Suprapubic skin (tissue), 4 donors: Measurements from ENCODE around the gene NUP153. TPM values are rescaled to one million over a fixed set of nuclear protein-coding genes. Genes with fewer than 3 reads are reported as not detected.

Experiments
- DNase-seq, 2 donors: peaks; one replicate each; pipeline ENCODE4 v3.0.0-alpha.2; 2019; ENCODE audit warnings: low spot score in 2 of 2
- H3K27ac ChIP-seq: fragments of 200-600 bp; sonication (generic); one replicate; pipeline ENCODE4 v1.5.1; 2019
- H3K27me3 ChIP-seq: fragments of 200-600 bp; sonication (generic); one replicate; pipeline ENCODE4 v1.5.1; 2019
- H3K36me3 ChIP-seq: fragments of 200-600 bp; sonication (generic); one replicate; pipeline ENCODE4 v1.5.1; 2019
- H3K4me1 ChIP-seq: fragments of 200-600 bp; sonication (generic); one replicate; pipeline ENCODE4 v1.5.1; 2019
- H3K4me3 ChIP-seq: fragments of 200-600 bp; sonication (generic); one replicate; pipeline ENCODE4 v1.5.1; 2019; ENCODE audit warnings: mild to moderate bottlenecking
- H3K9me3 ChIP-seq: fragments of 200-600 bp; sonication (generic); one replicate; pipeline ENCODE4 v1.5.1; 2019
- CTCF ChIP-seq, 2 donors: fragments of 200-600 bp in 1 of 2; fragments of 450-650 bp in 1 of 2; sonication (generic) in 1 of 2; IDR thresholded peaks; one replicate each; pipeline ENCODE4 v1.5.1; 2016 to 2019; ENCODE audit warnings: antibody characterized with exemption in 2 of 2, mild to moderate bottlenecking in 1 of 2, moderate library complexity in 1 of 2
- EP300 ChIP-seq: sonication (generic); formaldehyde crosslinking; IDR thresholded peaks from one replicate; pipeline ENCODE4 v1.6.1; 2017; ENCODE audit warnings: antibody characterized with exemption
- POLR2A ChIP-seq, 2 donors: fragments of 450-650 bp; IDR thresholded peaks; one replicate each; pipeline ENCODE4 v1.6.1; 2017; ENCODE audit warnings: antibody characterized with exemption in 2 of 2, mild to moderate bottlenecking in 2 of 2, moderate library complexity in 2 of 2
- POLR2AphosphoS5 ChIP-seq, 3 donors: sonication (generic); formaldehyde crosslinking; IDR thresholded peaks; one replicate each; pipeline ENCODE4 v1.6.1; 2017; ENCODE audit warnings: antibody characterized with exemption in 3 of 3
- WGBS: methylation state at CpG from one replicate; pipeline ENCODE4 v1.1.5; 2018; 5-methylcytosine and 5-hydroxymethylcytosine counted together
- total RNA-seq, 4 donors: library from RNA; depleted of rRNA; stranded (reverse); fragments of >200 nt; gene quantifications; one replicate each; pipeline ENCODE4 v1.1.0, GENCODE V29; 2016

The NUP153 gene
- total RNA-seq, 4 donors from 2014 or later: 38.6 to 46.0 (median 42.5) TPM

GRCh38 chr6:17600527-17601385 lies 106.0 kb downstream of the NUP153 start:
- Histone ChIP-seq H3K36me3 (peaks cover 16% of the 10 kb centered on the region), H3K4me3 (peak overlapping the region; percentile 80), H3K27me3 (no peaks in the 10 kb centered on the region), H3K27ac (peak overlapping the region; percentile 94), H3K4me1 (peaks cover 25% of the 10 kb centered on the region), H3K9me3 (no peaks in the 10 kb centered on the region)
- TF ChIP-seq POLR2A (IDR thresholded peaks at IDR 0.05): peak in 1 of 2 donors; percentile 2
- TF ChIP-seq POLR2AphosphoS5 (IDR thresholded peaks at IDR 0.05): no peak
- DNase-seq: peak; percentile 75 to 83
- WGBS: 4% methylated on average over 21 of the region's 77 CpGs

GRCh38 chr6:17599877-17600526 lies 106.7 kb downstream of the NUP153 start, which contains the start of gene FAM8A1:
FAM8A1 (plus strand) TSS chr6:17600302; CDS start chr6:17600410, 108 bp downstream.
- TF ChIP-seq EP300 (no peak), POLR2AphosphoS5 (IDR thresholded peaks at IDR 0.05) (peak in 2 of 3 donors; percentile 15 to 83), POLR2A (IDR thresholded peaks at IDR 0.05) (peak in 1 of 2 donors; percentile 34), CTCF (IDR thresholded peaks at IDR 0.05) (peak; percentile 36 to 58)
- Histone ChIP-seq H3K9me3 (no peaks in the 10 kb centered on the region), H3K4me1 (peaks cover 25% of the 10 kb centered on the region), H3K27me3 (no peaks in the 10 kb centered on the region), H3K27ac (peak within 1 kb of the TSS; percentile 94), H3K4me3 (peak within 1 kb of the TSS; percentile 80), H3K36me3 (peaks cover 14% of the 10 kb centered on the region)
- WGBS: 27% methylated on average over 8 of the region's 42 CpGs
- DNase-seq: peak; percentile 96 to 97

GRCh38 chr6:17596085-17596484 lies 110.6 kb downstream of the NUP153 start:
- Histone ChIP-seq H3K4me3 (no peak overlapping the region), H3K9me3 (no peaks in the 10 kb centered on the region), H3K27ac (no peak overlapping the region), H3K27me3 (no peaks in the 10 kb centered on the region), H3K36me3 (no peaks in the 10 kb centered on the region), H3K4me1 (peaks cover 7% of the 10 kb centered on the region)
- DNase-seq: no peak
- no peak for TF ChIP-seq POLR2AphosphoS5 (IDR thresholded peaks at IDR 0.05)
- no peak for TF ChIP-seq CTCF (IDR thresholded peaks at IDR 0.05)
- no peak for TF ChIP-seq POLR2A (IDR thresholded peaks at IDR 0.05)
- no peak for TF ChIP-seq EP300
- 94% methylated on average over 3 of the region's 3 CpGs for WGBS

GRCh38 chr6:17593246-17593645 lies 113.5 kb downstream of the NUP153 start:
- Histone ChIP-seq H3K36me3 (no peaks in the 10 kb centered on the region), H3K9me3 (no peaks in the 10 kb centered on the region), H3K4me3 (no peak overlapping the region), H3K27me3 (no peaks in the 10 kb centered on the region), H3K4me1 (no peaks in the 10 kb centered on the region), H3K27ac (no peak overlapping the region)
- DNase-seq: no peak
- TF ChIP-seq EP300: no peak
- TF ChIP-seq POLR2A (IDR thresholded peaks at IDR 0.05): no peak
- no peak for TF ChIP-seq CTCF (IDR thresholded peaks at IDR 0.05)
- TF ChIP-seq POLR2AphosphoS5 (IDR thresholded peaks at IDR 0.05): no peak

GRCh38 chr6:17591287-17591686 lies 115.4 kb downstream of the NUP153 start:
- no peak for TF ChIP-seq CTCF (IDR thresholded peaks at IDR 0.05)
- TF ChIP-seq POLR2A (IDR thresholded peaks at IDR 0.05): no peak
- TF ChIP-seq EP300: no peak
- TF ChIP-seq POLR2AphosphoS5 (IDR thresholded peaks at IDR 0.05): no peak
- no peaks in the 10 kb centered on the region for H3K4me1 ChIP-seq
- no peaks in the 10 kb centered on the region for H3K9me3 ChIP-seq
- 72% methylated on average over 1 of the region's 1 CpG for WGBS
- H3K27ac ChIP-seq: no peak overlapping the region
- no peak for DNase-seq
- H3K27me3 ChIP-seq: no peaks in the 10 kb centered on the region
- no peak overlapping the region for H3K4me3 ChIP-seq
- no peaks in the 10 kb centered on the region for H3K36me3 ChIP-seq
